Tibial nerve (tissue), 4 donors: ENCODE measurements around the gene FNDC3A. TPM values are rescaled to one million over a fixed set of nuclear protein-coding genes. Genes with fewer than 3 reads are reported as not detected.

Source experiments
- DNase-seq, 2 donors: peaks; one replicate each; pipeline ENCODE4 v3.0.0-alpha.2; 2019; ENCODE audit warnings: low spot score in 2 of 2
- H3K27ac ChIP-seq, 4 donors: fragments of 200-600 bp; sonication (generic) in 3 of 4; one replicate each; pipeline ENCODE4 v1.5.1; 2017 to 2019; ENCODE audit warnings: mild to moderate bottlenecking in 1 of 4
- H3K27me3 ChIP-seq, 2 donors: fragments of 200-600 bp; sonication (generic) in 1 of 2; one replicate each; pipeline versions ENCODE4 v1.5.1 to v1.6.0; 2017 to 2019
- H3K36me3 ChIP-seq, 3 donors: fragments of 200-600 bp; sonication (generic); one replicate each; pipeline ENCODE4 v1.5.1; 2018 to 2019
- H3K4me1 ChIP-seq, 4 donors: fragments of 200-600 bp; sonication (generic) in 3 of 4; one replicate each; pipeline ENCODE4 v1.5.1; 2017 to 2019
- H3K4me3 ChIP-seq, 4 donors: fragments of 200-600 bp; sonication (generic) in 3 of 4; one replicate each; pipeline ENCODE4 v1.5.1; 2017 to 2019; ENCODE audit warnings: mild to moderate bottlenecking in 1 of 4, moderate library complexity in 1 of 4
- H3K9me3 ChIP-seq, 4 donors: fragments of 200-600 bp; sonication (generic) in 3 of 4; one replicate each; pipeline ENCODE4 v1.5.1; 2017 to 2019
- EP300 ChIP-seq, 2 donors: sonication (generic); formaldehyde crosslinking; IDR thresholded peaks; one replicate each; pipeline ENCODE4 v1.6.1; 2017; ENCODE audit warnings: antibody characterized with exemption in 2 of 2, mild to moderate bottlenecking in 1 of 2
- POLR2A ChIP-seq, 2 donors: fragments of 450-650 bp; IDR thresholded peaks; one replicate each; pipeline ENCODE4 v1.6.1; 2017; ENCODE audit warnings: antibody characterized with exemption in 2 of 2, mild to moderate bottlenecking in 2 of 2, moderate library complexity in 2 of 2
- WGBS, 2 donors: methylation state at CpG; one replicate each; pipeline ENCODE4 v1.1.5; 2018; 5-methylcytosine and 5-hydroxymethylcytosine counted together
- total RNA-seq, 4 donors: library from RNA; depleted of rRNA; stranded (reverse); fragments of >200 nt; gene quantifications; one replicate each; pipeline ENCODE4 v1.1.0, GENCODE V29; 2016
- TF ChIP-seq, protein P1 (sequence below), 5 experiments: fragments of 200-600 bp in 3 of 5; fragments of 450-650 bp in 2 of 5; sonication (generic) in 3 of 5; IDR thresholded peaks; one replicate each; pipeline ENCODE4 v1.5.1; 2016 to 2019; ENCODE audit warnings: antibody characterized with exemption in 5 of 5, mild to moderate bottlenecking in 3 of 5, moderate library complexity in 2 of 5

FNDC3A gene
- total RNA-seq, 4 donors from 2014 or later: 38.2 to 57.7 (median 47.0) TPM

DNA sequence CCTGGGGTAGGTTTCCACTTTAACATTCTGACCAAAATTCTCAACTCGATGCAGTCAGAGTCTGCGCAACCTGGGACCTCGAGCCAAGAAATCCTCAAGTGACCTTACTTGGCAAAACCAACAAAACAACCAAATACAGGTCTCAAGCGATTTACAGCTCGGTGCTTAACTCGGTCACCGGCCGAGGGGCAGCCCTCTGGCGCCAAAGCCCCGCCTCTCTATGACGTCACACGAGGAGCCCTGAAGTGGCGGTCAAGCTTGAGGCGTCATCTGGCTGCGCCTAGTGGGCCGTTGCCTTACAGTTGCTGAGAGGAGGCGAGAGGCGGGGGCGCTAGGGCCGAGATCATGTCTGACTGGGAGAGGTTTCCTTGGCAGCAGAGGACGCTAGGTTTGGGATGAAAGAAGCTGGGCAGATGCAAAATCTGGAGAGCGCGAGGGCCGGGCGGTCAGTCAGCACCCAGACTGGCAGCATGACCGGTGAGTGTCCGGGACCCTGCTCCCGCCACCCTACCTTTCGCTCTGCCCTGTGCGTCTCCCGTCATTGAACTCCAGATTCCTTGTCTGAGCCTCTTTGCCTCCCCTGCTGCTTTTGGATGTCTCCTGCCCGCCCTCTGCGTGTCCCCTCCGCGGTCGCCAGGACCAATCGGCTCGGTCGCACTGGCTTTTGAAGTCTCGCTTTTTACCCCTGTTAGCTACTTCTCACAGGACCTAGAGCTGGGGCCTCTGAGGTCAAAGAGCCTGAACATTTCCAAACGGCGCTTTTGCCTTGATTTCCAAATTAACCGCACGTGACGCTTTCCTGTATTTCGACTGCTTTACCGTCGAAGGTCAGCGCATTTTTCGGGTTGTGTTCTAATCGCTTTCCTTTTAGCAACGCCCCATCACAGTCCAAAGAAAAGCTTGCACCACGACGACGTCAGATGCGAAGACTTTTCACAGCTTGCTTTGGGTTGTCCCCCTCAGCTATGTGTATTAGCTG is 272.2 kb downstream of the FNDC3A start, which contains the start of gene CDADC1:
Gene CDADC1 (plus strand): TSS at position 283 of the 979 bp plus-strand sequence. CDS start 113 bp downstream, at position 396.
- peaks cover 0 to 12% (median 0%) of the 10 kb centered on the region in 3 donors for H3K36me3 ChIP-seq
- peaks cover 0 to under 1% (median 0%) of the 10 kb centered on the region in 4 donors for H3K9me3 ChIP-seq
- 0% methylated on average over 40 to 56 of the region's 56 CpGs for WGBS, 2 donors
- peak within 1 kb of the TSS; percentile 84 to 98 (median 90) for H3K27ac ChIP-seq
- DNase-seq: peak; percentile 94 to 97
- TF ChIP-seq, protein P1, sequence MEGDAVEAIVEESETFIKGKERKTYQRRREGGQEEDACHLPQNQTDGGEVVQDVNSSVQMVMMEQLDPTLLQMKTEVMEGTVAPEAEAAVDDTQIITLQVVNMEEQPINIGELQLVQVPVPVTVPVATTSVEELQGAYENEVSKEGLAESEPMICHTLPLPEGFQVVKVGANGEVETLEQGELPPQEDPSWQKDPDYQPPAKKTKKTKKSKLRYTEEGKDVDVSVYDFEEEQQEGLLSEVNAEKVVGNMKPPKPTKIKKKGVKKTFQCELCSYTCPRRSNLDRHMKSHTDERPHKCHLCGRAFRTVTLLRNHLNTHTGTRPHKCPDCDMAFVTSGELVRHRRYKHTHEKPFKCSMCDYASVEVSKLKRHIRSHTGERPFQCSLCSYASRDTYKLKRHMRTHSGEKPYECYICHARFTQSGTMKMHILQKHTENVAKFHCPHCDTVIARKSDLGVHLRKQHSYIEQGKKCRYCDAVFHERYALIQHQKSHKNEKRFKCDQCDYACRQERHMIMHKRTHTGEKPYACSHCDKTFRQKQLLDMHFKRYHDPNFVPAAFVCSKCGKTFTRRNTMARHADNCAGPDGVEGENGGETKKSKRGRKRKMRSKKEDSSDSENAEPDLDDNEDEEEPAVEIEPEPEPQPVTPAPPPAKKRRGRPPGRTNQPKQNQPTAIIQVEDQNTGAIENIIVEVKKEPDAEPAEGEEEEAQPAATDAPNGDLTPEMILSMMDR (IDR thresholded peaks at IDR 0.05): peak in 2 of 5 experiments; percentile 6 to 34
- TF ChIP-seq POLR2A (IDR thresholded peaks at IDR 0.05): peak; percentile 84 to 94
- peak; percentile 79 to 99 for TF ChIP-seq EP300 (IDR thresholded peaks at IDR 0.05)
- peak within 1 kb of the TSS; percentile 60 to 91 (median 68) for H3K4me3 ChIP-seq
- H3K27me3 ChIP-seq: no peaks in the 10 kb centered on the region
- peaks cover 0 to 49% (median 12%) of the 10 kb centered on the region in 4 donors for H3K4me1 ChIP-seq

DNA sequence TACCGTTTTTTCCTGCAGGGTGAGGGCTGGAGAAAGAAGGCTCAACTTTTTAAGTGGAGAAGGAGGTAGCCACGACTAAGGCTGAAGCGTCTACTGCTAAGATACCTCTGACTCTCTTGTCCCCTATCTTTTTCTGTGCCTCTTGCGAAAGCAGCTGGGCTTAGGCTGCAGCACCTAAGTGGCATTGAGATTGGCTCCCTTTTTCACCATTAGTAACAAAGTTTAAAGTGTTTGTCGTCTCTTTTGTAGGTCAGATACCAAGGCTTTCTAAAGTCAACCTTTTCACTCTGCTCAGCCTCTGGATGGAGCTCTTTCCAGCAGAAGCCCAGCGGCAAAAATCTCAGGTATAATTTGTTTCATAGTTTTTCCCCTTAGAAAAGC is 272.9 kb downstream of the FNDC3A start:
- Histone ChIP-seq H3K4me1 (peaks cover 0 to 54% (median 12%) of the 10 kb centered on the region in 4 donors), H3K9me3 (no peaks in the 10 kb centered on the region), H3K36me3 (peaks cover 0 to 15% (median 0%) of the 10 kb centered on the region in 3 donors), H3K27ac (peak overlapping the region; percentile 84 to 98 (median 90)), H3K4me3 (peak overlapping the region; percentile 60 to 91 (median 68)), H3K27me3 (no peaks in the 10 kb centered on the region)
- TF ChIP-seq, protein P1 (IDR thresholded peaks at IDR 0.05): peak in 1 of 5 experiments; percentile 8
- TF ChIP-seq EP300 (IDR thresholded peaks at IDR 0.05): no peak
- DNase-seq: no peak
- 4 to 6% methylated on average over 6 of the region's 6 CpGs for WGBS, 2 donors

DNA sequence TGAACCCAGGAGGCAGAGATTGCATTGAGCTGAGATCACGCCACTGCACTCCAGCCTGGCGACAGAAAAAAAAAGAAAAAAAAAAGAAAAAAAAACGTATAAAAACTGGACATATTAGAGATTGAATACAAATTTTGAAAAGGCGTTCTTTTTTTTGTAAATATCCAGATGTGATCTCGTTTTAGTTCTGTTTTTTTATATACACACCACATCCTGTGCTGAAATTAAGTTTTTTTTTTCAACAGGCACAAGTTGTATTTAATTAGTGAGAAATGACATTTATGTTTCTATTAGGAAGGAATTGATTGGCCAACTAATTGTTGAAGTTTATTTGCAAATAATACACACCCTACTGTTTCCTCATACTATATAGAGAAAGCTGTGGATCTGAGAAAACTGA is 275.6 kb downstream of the FNDC3A start:
- WGBS, 2 donors: 77 to 80% methylated on average over 5 of the region's 5 CpGs
- H3K27me3 ChIP-seq: no peaks in the 10 kb centered on the region
- no peak for DNase-seq
- TF ChIP-seq, protein P1 (IDR thresholded peaks at IDR 0.05): no peak
- no peak for TF ChIP-seq POLR2A (IDR thresholded peaks at IDR 0.05)
- TF ChIP-seq EP300 (IDR thresholded peaks at IDR 0.05): no peak
- peaks cover 0 to 68% (median 12%) of the 10 kb centered on the region in 4 donors for H3K4me1 ChIP-seq
- H3K36me3 ChIP-seq: peaks cover 0 to 42% (median 0%) of the 10 kb centered on the region in 3 donors
- H3K27ac ChIP-seq: no peak overlapping the region
- no peak overlapping the region for H3K4me3 ChIP-seq
- H3K9me3 ChIP-seq: no peaks in the 10 kb centered on the region

DNA sequence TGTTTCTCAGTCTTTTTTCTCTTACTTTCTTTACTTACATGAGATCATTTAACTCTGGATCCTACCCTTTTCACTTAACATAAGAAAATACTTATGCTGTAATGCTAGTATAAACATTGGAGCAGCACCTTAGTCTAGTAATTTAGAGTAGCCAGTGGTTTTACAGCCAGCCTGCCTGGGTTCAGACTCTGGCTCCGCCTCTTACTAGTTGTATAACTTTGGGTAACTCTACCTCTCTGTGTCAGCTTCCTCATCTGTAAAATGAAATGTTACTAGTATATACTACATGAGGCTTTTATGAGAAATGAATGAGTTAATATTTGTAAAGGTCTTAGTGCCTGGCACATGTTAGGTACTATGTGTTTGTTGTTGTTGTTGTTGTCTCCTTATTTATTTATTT is 277.6 kb downstream of the FNDC3A start:
- Histone ChIP-seq H3K9me3 (no peaks in the 10 kb centered on the region), H3K27ac (no peak overlapping the region), H3K4me3 (no peak overlapping the region), H3K36me3 (peaks cover 0 to 48% (median 0%) of the 10 kb centered on the region in 3 donors), H3K4me1 (peaks cover 0 to 80% (median 12%) of the 10 kb centered on the region in 4 donors), H3K27me3 (no peaks in the 10 kb centered on the region)
- no peak for DNase-seq
- 90 to 100% methylated on average over 1 of the region's 1 CpG for whole genome bisulfite sequencing, 2 donors
- no peak for TF ChIP-seq POLR2A (IDR thresholded peaks at IDR 0.05)
- no peak for TF ChIP-seq EP300 (IDR thresholded peaks at IDR 0.05)

DNA sequence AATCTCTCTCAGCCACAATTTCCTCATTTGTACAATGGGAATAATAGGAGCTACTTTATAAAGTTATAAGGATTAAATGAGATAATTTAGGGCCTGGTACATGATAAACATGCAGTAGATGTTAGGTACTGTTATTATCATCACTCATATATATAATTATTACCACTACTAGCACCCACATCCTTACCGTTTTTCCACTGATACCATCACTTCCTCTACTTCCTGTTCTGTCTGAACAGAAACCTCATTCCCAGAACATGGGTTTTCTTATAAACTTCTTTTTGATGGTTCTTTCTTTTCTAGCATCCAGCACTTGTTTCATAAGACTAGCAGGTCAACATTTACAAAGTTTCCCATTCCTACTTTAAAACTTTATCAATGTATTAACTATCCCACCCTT is 278.3 kb downstream of the FNDC3A start:
- Histone ChIP-seq H3K27me3 (no peaks in the 10 kb centered on the region), H3K36me3 (peaks cover 0 to 48% (median 0%) of the 10 kb centered on the region in 3 donors), H3K4me1 (peaks cover 0 to 80% (median 10%) of the 10 kb centered on the region in 4 donors), H3K9me3 (no peaks in the 10 kb centered on the region), H3K27ac (no peak overlapping the region), H3K4me3 (no peak overlapping the region)
- WGBS, 2 donors: 61 to 75% methylated on average over 1 of the region's 1 CpG
- TF ChIP-seq POLR2A (IDR thresholded peaks at IDR 0.05): no peak
- TF ChIP-seq EP300 (IDR thresholded peaks at IDR 0.05): no peak
- TF ChIP-seq, protein P1 (IDR thresholded peaks at IDR 0.05): no peak
- DNase-seq: no peak
